GM12891 (cell line): ENCODE data around the gene GTF2H3.

Source experiments
- POLR2A ChIP-seq: IDR thresholded peaks from 2 replicates; pipeline ENCODE4 v1.6.1; 2011; ENCODE audit warnings: low read depth, low read length, control low read depth
- POLR2AphosphoS5 ChIP-seq: IDR thresholded peaks from 2 replicates; pipeline ENCODE4 v1.6.1; 2011; ENCODE audit warnings: low read depth, low read length, control low read depth
- TAF1 ChIP-seq: IDR thresholded peaks from 2 replicates; pipeline ENCODE4 v1.6.1; 2011; ENCODE audit warnings: low read depth, low read length, control low read depth

DNA sequence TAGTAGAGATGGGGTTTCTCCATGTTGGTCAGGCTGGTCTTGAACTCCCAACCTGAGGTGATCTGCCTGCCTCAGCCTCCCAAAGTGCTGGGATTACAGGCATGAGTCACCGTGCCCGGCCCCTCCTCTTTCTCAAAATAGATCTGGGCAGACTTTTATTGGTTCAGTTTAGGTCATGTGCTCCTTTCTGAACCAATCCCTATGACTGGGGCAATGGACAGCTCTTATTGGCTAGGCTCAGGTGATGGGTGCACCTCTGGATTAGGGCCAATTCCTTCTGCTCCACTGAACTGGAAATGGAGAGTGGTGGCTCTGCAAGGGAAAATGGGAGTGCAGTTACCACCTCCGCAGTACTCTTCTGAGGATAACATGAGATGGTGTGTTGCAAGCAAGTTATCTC lies 72.3 kb downstream of the GTF2H3 start:
- no peak for TF ChIP-seq POLR2A
- TF ChIP-seq POLR2AphosphoS5: no peak
- TF ChIP-seq TAF1: no peak
